Measurements from ENCODE around the gene ZNF280A.

ZNF280A gene

GRCh38 chr22:22465094-22465602 is 54.9 kb downstream of the ZNF280A start:
- DNase-seq = no peak

- DNase-seq = no peak
Measured at GRCh38 chr22:22464541-22465054, 55.5 kb downstream of the ZNF280A start.

DNA sequence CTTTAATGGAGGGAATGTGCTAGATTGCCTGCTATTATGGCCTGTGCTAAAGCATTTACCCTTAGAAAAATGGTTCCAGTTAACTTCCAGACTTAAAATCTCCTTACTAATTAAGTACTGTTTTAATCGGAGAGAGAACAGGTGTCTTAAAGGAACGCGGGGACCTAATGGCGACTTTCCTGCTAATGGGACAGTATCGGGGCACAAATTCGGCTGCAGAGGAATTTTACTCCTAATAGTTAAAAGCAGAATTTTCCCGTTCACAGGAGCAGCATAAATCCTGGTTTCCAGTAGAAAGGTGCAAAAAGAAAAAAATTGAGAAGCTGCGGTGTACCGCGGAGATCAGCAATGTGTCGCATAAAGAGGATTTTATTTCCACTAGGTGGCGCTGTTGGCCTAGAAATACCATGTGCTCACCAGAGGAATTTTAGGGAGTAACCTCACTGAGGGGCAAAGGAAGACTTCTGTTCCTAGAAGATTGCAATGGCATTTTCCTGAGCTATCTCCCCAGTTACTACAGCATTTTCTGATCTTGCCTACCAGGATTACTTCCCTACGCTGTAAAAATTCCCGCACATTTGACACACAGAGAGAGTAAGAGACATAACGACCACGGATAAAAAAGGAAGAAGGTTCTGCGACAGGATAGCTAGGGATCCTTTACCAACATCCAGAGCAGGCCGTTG is 56.1 kb downstream of the ZNF280A start:
- DNase-seq = peak; percentile 61

Measured in activated CD4-positive, alpha-beta T cell treated with anti-CD3 and anti-CD28 coated beads for 48 hours (primary cell).